HepG2 (cell line): Measurements from ENCODE around the gene ACSL3. TPM values are rescaled to one million over a fixed set of nuclear protein-coding genes. Genes with fewer than 3 reads are reported as not detected.

ENCODE experiments used
- ATAC-seq: fragments of 200-7000 bp; cut with Tn5 transposase; 3 replicates; pipeline ENCODE4 v1.9.1; 2020; ENCODE audit warnings: mild to moderate bottlenecking, moderate library complexity
- BruUV-seq: library from RNA; stranded (reverse); fragments of 400-500 nt; replicated peaks from 2 replicates; lab custom pipeline; 2021; lab: Mats Ljungman, UMichigan
- CTCF ChIA-PET: fragments of 300-600 bp; formaldehyde crosslinking; extraction: SDS; loops from one replicate; lab custom pipeline; 2021; ENCODE audit warnings: low total read pairs, inconsistent platforms, low intra/inter-chr PET ratio; lab: Yijun Ruan, JAX
- POLR2A ChIA-PET: fragments of 350-600 bp; sonication (Branson Sonifier 250); formaldehyde crosslinking; loops from one replicate; lab custom pipeline; 2020; ENCODE audit warnings: antibody characterized with exemption, inconsistent platforms; lab: Yijun Ruan, JAX
- DNase-seq: peaks from one replicate; pipeline ENCODE4 v3.0.0-alpha.2; 2015; ENCODE audit warnings: low spot score
- FAIRE-seq: peaks from 3 replicates; lab custom pipeline; 2011; peaks lifted over from hg19 to GRCh38; lab: Jason Lieb, UNC
- H2AFZ ChIP-seq: one replicate; pipeline ENCODE4 v1.6.1; 2011; ENCODE audit warnings: low read length, inconsistent platforms
- H3K27ac ChIP-seq: fragments of 300-600 bp; 3 replicates; pipeline ENCODE4 v1.8.0; 2011; ENCODE audit warnings: mixed run types, mild to moderate bottlenecking, mixed read lengths, low read length, inconsistent platforms; ENCODE audit not compliant: insufficient read depth; ENCODE audit errors: extremely low read length
- H3K27me3 ChIP-seq, 2 experiments: fragments of 200-600 bp in 1 of 2; 2 replicates in 1 of 2; 3 replicates in 1 of 2; pipeline versions ENCODE4 v1.6.0 to v1.8.0; 2011; ENCODE audit warnings: low read length in 2 of 2, mild to moderate bottlenecking in 2 of 2, moderate library complexity in 2 of 2, inconsistent platforms in 1 of 2; ENCODE audit not compliant: insufficient read depth in 2 of 2, control insufficient read depth in 1 of 2
- H3K36me3 ChIP-seq, 2 experiments: fragments of 200-600 bp in 1 of 2; replicated peaks in 1 of 2; 2 replicates in 1 of 2; 3 replicates in 1 of 2; pipeline versions ENCODE4 v1.5.1 to v1.8.0; 2011; ENCODE audit warnings: low read length in 2 of 2, inconsistent platforms in 1 of 2; ENCODE audit not compliant: insufficient read depth in 2 of 2, control insufficient read depth in 1 of 2
- H3K4me1 ChIP-seq: 2 replicates; pipeline ENCODE4 v1.5.1; 2012; ENCODE audit warnings: low read length, inconsistent platforms; ENCODE audit not compliant: insufficient read depth
- H3K4me2 ChIP-seq: 2 replicates; pipeline ENCODE4 v1.6.0; 2011; ENCODE audit warnings: low read depth, low read length, inconsistent platforms
- H3K4me3 ChIP-seq, 3 experiments: fragments of 200-600 bp in 1 of 3; sonication (generic), shearing (Covaris generic) in 1 of 3; replicated peaks in 1 of 3; 2 replicates each; pipeline ENCODE4 v1.5.1; 2011 to 2016; ENCODE audit warnings: low read length in 3 of 3, inconsistent platforms in 2 of 3, low read depth in 2 of 3, mild to moderate bottlenecking in 2 of 3, control low read depth in 1 of 3, mixed read lengths in 1 of 3; ENCODE audit not compliant: insufficient read depth in 1 of 3
- H3K79me2 ChIP-seq: one replicate; pipeline ENCODE4 v1.6.1; 2011; ENCODE audit warnings: low read length, inconsistent platforms; ENCODE audit not compliant: insufficient read depth
- H3K9ac ChIP-seq: 2 replicates; pipeline ENCODE4 v1.6.0; 2011; ENCODE audit warnings: mild to moderate bottlenecking, low read depth, low read length, inconsistent platforms; ENCODE audit not compliant: insufficient read depth
- H3K9me3 ChIP-seq: 2 replicates; pipeline ENCODE4 v1.5.1; 2012; ENCODE audit warnings: mild to moderate bottlenecking, low read length
- H4K20me1 ChIP-seq: 2 replicates; pipeline ENCODE4 v1.6.0; 2011; ENCODE audit warnings: inconsistent platforms, mild to moderate bottlenecking, low read length, moderate library complexity; ENCODE audit not compliant: insufficient read depth
- HNRNPH1 ChIP-seq: fragments of 200-400 bp; formaldehyde crosslinking; optimal IDR thresholded peaks from 2 replicates; pipeline ENCODE3; 2017; ENCODE audit warnings: mild to moderate bottlenecking, low read depth, low read length
- MED13 ChIP-seq: sonication (generic); formaldehyde crosslinking; IDR thresholded peaks from 2 replicates; pipeline ENCODE4 v1.5.0; 2020; ENCODE audit warnings: missing genetic modification reagents
- POLR2G ChIP-seq: fragments of 200-400 bp; formaldehyde crosslinking; IDR thresholded peaks from 2 replicates; pipeline ENCODE4 v1.6.1; 2018; ENCODE audit warnings: mild to moderate bottlenecking, low read depth, low read length, moderate library complexity
- RBM22 ChIP-seq: fragments of 200-400 bp; formaldehyde crosslinking; optimal IDR thresholded peaks from 2 replicates; pipeline ENCODE3; 2017; ENCODE audit warnings: mild to moderate bottlenecking, low read length, moderate library complexity
- U2AF1 ChIP-seq: fragments of 200-400 bp; formaldehyde crosslinking; optimal IDR thresholded peaks from 2 replicates; pipeline ENCODE3; 2017; ENCODE audit warnings: mild to moderate bottlenecking, low read depth, low read length
- ZBED4 ChIP-seq: sonication (generic); formaldehyde crosslinking; IDR thresholded peaks from 2 replicates; pipeline ENCODE4 v1.4.0; 2020; ENCODE audit warnings: missing genetic modification reagents, borderline replicate concordance
- ZBTB20 ChIP-seq: sonication (generic); formaldehyde crosslinking; IDR thresholded peaks from 2 replicates; pipeline ENCODE4 v1.8.1; 2023; ENCODE audit warnings: missing genetic modification reagents, low read depth, mild to moderate bottlenecking, borderline replicate concordance
- ZBTB4 ChIP-seq: sonication (generic); formaldehyde crosslinking; IDR thresholded peaks from 2 replicates; pipeline ENCODE4 v1.4.0; 2020; ENCODE audit warnings: missing genetic modification reagents, mild to moderate bottlenecking, borderline replicate concordance
- ZNF20 ChIP-seq: sonication (generic); formaldehyde crosslinking; IDR thresholded peaks from 2 replicates; pipeline ENCODE4 v1.4.0; 2020; ENCODE audit warnings: mild to moderate bottlenecking, moderate library complexity, missing genetic modification reagents
- ZNF451 ChIP-seq: sonication (generic); formaldehyde crosslinking; IDR thresholded peaks from 2 replicates; pipeline ENCODE4 v1.5.0; 2020; ENCODE audit warnings: mild to moderate bottlenecking, missing genetic modification reagents
- ZNF567 ChIP-seq: sonication (generic); formaldehyde crosslinking; IDR thresholded peaks from 2 replicates; pipeline ENCODE4 v1.8.1; 2023; ENCODE audit warnings: mild to moderate bottlenecking, missing genetic modification reagents, borderline replicate concordance
- ZNF772 ChIP-seq: sonication (generic); formaldehyde crosslinking; IDR thresholded peaks from 2 replicates; pipeline ENCODE4 v1.5.0; 2020; ENCODE audit warnings: mild to moderate bottlenecking, missing genetic modification reagents
- WGBS: methylation state at CpG from one replicate; pipeline ENCODE4 v1.1.6; 2017; ENCODE audit warnings: low lambda C conversion rate; 5-methylcytosine and 5-hydroxymethylcytosine counted together
- in situ Hi-C: cut with HindIII; loops from 2 replicates; pipeline ENCODE4 v1.10.0; 2017; ENCODE audit warnings: low pct_unique_long_range_greater_than_20kb; ENCODE audit not compliant: extremely low pct_ligation_motif_present
- intact Hi-C: fragments of 100-400 bp; cut with micrococcal nuclease; formaldehyde crosslinking; loops from one replicate; pipeline ENCODE4 v1.10.0; 2022; ENCODE audit not compliant: unreplicated experiment
- polyA plus RNA-seq, 8 experiments: library from polyadenylated mRNA; depleted of rRNA in 3 of 8; stranded (reverse) in 7 of 8; unstranded in 1 of 8; fragments of >200 nt; fragmentation: Illumina TruSeq in 4 of 8; extraction: Trizol in 4 of 8; gene quantifications; 2 replicates each; pipeline versions ENCODE4 v1.2.1 to v1.2.3, GENCODE V29; 2011 to 2016; ENCODE audit warnings: low read depth in 4 of 8, missing spikeins in 1 of 8, mixed read lengths in 1 of 8; ENCODE audit not compliant: insufficient read depth in 1 of 8
- total RNA-seq, 5 experiments: library from RNA; depleted of rRNA; stranded (reverse); fragments of >200 nt; fragmentation: Illumina TruSeq; extraction: Trizol; gene quantifications; 2 replicates each; pipeline ENCODE4 v1.2.3, GENCODE V29; 2016; ENCODE audit warnings: low read depth in 1 of 5

The ACSL3 gene
- total and polyA plus RNA-seq, 2 of the 13 experiments (the other 11 are each of a cell fraction or from before 2014, with no cell fraction given), result 305 to 365 TPM

- TF ChIP-seq ZBED4 (CRISPR knock-in tag), result 0 out of 2 replicates have a peak, but pooled peaks have one; percentile 6
Measured at GRCh38 chr2:222878877-222879603, 18.2 kb downstream of the ACSL3 start (continued).

GRCh38 chr2:222879604-222879933, 18.7 kb downstream of the ACSL3 start:
- FAIRE-seq (no peak), ATAC-seq (peak; percentile 30), DNase-seq (no peak)
- no peak overlapping the region for H3K4me2 ChIP-seq
- 93% methylated on average over 3 of the region's 3 CpGs for WGBS
- BruUV-seq, result no TSS peak
- CTCF ChIA-PET, result interaction anchor here (2.3 kb wide), 1 partner anchor 189 kb away, joined by 7 read pairs; no protein-coding TSS in a partner anchor
- H2AFZ ChIP-seq, result no peak overlapping the region
- no peak overlapping the region for H3K27ac ChIP-seq
- H3K79me2 ChIP-seq, result peaks cover 99% of the 10 kb centered on the region
- H3K36me3 ChIP-seq, result peaks cover 0 to 3% of the 10 kb centered on the region in 2 experiments; a peak in 3 of 5 replicates
- in situ Hi-C loops (no loop called here), intact Hi-C loops (loop anchor here (2.0 kb wide), 1 partner anchor 15 kb away; no protein-coding TSS in a partner anchor)
- peaks cover 99% of the 10 kb centered on the region for H4K20me1 ChIP-seq
- H3K27me3 ChIP-seq, result no peaks in the 10 kb centered on the region
- peaks cover 93% of the 10 kb centered on the region for H3K4me1 ChIP-seq
- POLR2A ChIA-PET, result no interaction called here
- H3K4me3 ChIP-seq, result no peak overlapping the region
- TF ChIP-seq ZNF772 (CRISPR knock-in tag), result no peak
- no peak for TF ChIP-seq ZNF567 (CRISPR knock-in tag)
- no peak for TF ChIP-seq ZBTB20
- no peak for TF ChIP-seq HNRNPH1
- TF ChIP-seq ZNF451, result no peak
- no peak for TF ChIP-seq MED13
- no peak for TF ChIP-seq ZNF20 (CRISPR knock-in tag)
- TF ChIP-seq POLR2G, result 0 out of 2 replicates have a peak, but pooled peaks have one; percentile 28
- no peak for TF ChIP-seq ZBTB4
- TF ChIP-seq RBM22, result peak; percentile 99
- TF ChIP-seq U2AF1, result no peak
- no peak overlapping the region for H3K9ac ChIP-seq
- H3K9me3 ChIP-seq, result no peaks in the 10 kb centered on the region
